Endodermal cell (in vitro differentiated cells): ENCODE measurements around the gene LRRC10B. TPM values are rescaled to one million over a fixed set of nuclear protein-coding genes. Genes with fewer than 3 reads are reported as not detected.

Source experiments
- DNase-seq: peaks from one replicate; pipeline ENCODE4 v3.0.0-alpha.2; 2017
- H3K27ac ChIP-seq: 2 replicates; pipeline ENCODE4 v1.5.1; 2013; ENCODE audit warnings: mild to moderate bottlenecking, low read depth, low read length, moderate library complexity
- H3K27me3 ChIP-seq: 2 replicates; pipeline ENCODE4 v1.6.1; 2013; ENCODE audit warnings: mild to moderate bottlenecking, low read length, moderate library complexity; ENCODE audit not compliant: insufficient read depth, control insufficient read depth, poor library complexity, severe bottlenecking
- H3K36me3 ChIP-seq: 2 replicates; pipeline ENCODE4 v1.7.0; 2013; ENCODE audit warnings: mild to moderate bottlenecking, low read length, moderate library complexity; ENCODE audit not compliant: control insufficient read depth, insufficient read depth
- H3K4me1 ChIP-seq: one replicate; pipeline ENCODE4 v1.7.0; 2013; ENCODE audit warnings: low read length; ENCODE audit not compliant: control insufficient read depth, insufficient read depth
- H3K4me3 ChIP-seq: 2 replicates; pipeline ENCODE4 v1.5.1; 2013; ENCODE audit warnings: mild to moderate bottlenecking, low read length, moderate library complexity
- H3K9ac ChIP-seq: 2 replicates; pipeline ENCODE4 v1.6.1; 2013; ENCODE audit warnings: mild to moderate bottlenecking, low read length, moderate library complexity; ENCODE audit not compliant: poor library complexity, severe bottlenecking; ENCODE audit errors: extremely low read depth
- H3K9me3 ChIP-seq: 2 replicates; pipeline ENCODE4 v1.6.1; 2013; ENCODE audit warnings: mild to moderate bottlenecking, low read length, moderate library complexity; ENCODE audit not compliant: control insufficient read depth
- H3K27ac Mint-ChIP-seq: 2 replicates; pipeline ENCODE4 v1.8.0; 2020; ENCODE audit warnings: mixed read lengths
- H3K27me3 Mint-ChIP-seq: 2 replicates; pipeline ENCODE4 v1.8.0; 2021; ENCODE audit warnings: mild to moderate bottlenecking, mixed read lengths; ENCODE audit not compliant: insufficient read depth
- H3K36me3 Mint-ChIP-seq: 2 replicates; pipeline ENCODE4 v1.8.0; 2020; ENCODE audit warnings: low read depth, mixed read lengths
- H3K4me1 Mint-ChIP-seq: 2 replicates; pipeline ENCODE4 v1.8.0; 2020; ENCODE audit warnings: mixed read lengths
- H3K4me3 Mint-ChIP-seq: 2 replicates; pipeline ENCODE4 v1.8.0; 2020; ENCODE audit warnings: mild to moderate bottlenecking, moderate library complexity, mixed read lengths
- H3K9me3 Mint-ChIP-seq: 2 replicates; pipeline ENCODE4 v1.8.0; 2020; ENCODE audit warnings: mild to moderate bottlenecking, mixed read lengths
- WGBS, 2 experiments: methylation state at CpG; one replicate each; pipeline versions ENCODE4 v1.1.5 to v1.1.7; 2013; ENCODE audit warnings: missing lambda C conversion rate in 2 of 2, mixed read lengths in 1 of 2; ENCODE audit not compliant: insufficient coverage in 1 of 2, insufficient read length in 1 of 2; 5-methylcytosine and 5-hydroxymethylcytosine counted together
- total RNA-seq, 2 donors: library from RNA; stranded (reverse); fragmentation: NEBNext Ultra II Directional in 1 of 2; extraction: Animal tissue kit (Norgen Biotek cat#: 25700) in 1 of 2; gene quantifications; 2 replicates in 1 of 2; 3 replicates in 1 of 2; pipeline ENCODE4 v1.2.1, GENCODE V29; 2021
- TF ChIP-seq, protein P1 (sequence below): fragments of 200-600 bp; sonication (generic); conservative IDR thresholded peaks from 2 replicates; pipeline ENCODE4 v1.5.0; 2021; ENCODE audit warnings: antibody characterized with exemption, mild to moderate bottlenecking

LRRC10B gene
- total RNA-seq, 2 donors from 2014 or later: 0.11 to 0.69 TPM

DNA sequence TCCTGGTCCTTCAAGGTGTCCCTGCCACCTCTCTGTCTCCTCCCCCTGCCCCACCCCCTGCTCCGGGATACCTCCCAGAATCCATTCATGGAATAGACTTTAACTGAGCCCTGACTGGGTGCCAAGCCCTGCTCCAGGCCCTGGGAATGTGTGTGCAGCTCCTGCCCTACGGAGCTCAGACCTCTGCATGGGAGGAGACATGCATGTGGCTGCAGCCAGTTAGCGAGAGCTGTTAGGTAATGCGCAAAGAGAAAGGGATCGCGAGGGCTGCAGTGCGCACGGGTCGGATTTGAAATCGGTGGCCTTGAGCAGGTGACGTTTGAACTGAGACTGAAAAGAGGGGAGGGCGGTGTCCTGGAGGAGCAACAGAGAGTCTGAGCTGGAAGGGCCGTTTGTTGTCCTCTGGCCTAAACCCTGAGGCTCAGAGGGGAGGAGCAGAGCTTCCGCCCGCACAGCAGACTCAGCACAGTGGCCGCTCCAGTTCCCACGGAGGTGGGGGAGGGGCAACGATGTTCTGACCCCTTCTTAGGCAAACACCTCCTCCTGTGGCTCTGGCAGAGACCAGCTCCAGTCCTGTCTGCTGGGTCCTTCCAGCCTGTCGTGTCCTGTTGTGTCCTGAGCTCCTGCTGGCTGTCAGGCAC is 19.8 kb upstream of the LRRC10B start:
- Histone ChIP-seq H3K9me3 (no peaks in the 10 kb centered on the region), H3K4me3 (no peak overlapping the region), H3K36me3 (no peaks in the 10 kb centered on the region), H3K9ac (no peak overlapping the region), H3K4me1 (peaks cover 3% of the 10 kb centered on the region), H3K27ac (no peak overlapping the region), H3K27me3 (no peaks in the 10 kb centered on the region)
- Mint-ChIP-seq H3K27me3 (peaks cover 6% of the 10 kb centered on the region), H3K36me3 (peaks cover 2% of the 10 kb centered on the region), H3K27ac (peak overlapping the region; percentile 77), H3K4me1 (peaks cover 14% of the 10 kb centered on the region), H3K9me3 (no peaks in the 10 kb centered on the region), H3K4me3 (peak overlapping the region; percentile 38)
- 28 to 38% methylated on average over 15 to 19 of the region's 19 CpGs for WGBS, 2 experiments
- DNase-seq: peak; percentile 83
- TF ChIP-seq, protein P1, sequence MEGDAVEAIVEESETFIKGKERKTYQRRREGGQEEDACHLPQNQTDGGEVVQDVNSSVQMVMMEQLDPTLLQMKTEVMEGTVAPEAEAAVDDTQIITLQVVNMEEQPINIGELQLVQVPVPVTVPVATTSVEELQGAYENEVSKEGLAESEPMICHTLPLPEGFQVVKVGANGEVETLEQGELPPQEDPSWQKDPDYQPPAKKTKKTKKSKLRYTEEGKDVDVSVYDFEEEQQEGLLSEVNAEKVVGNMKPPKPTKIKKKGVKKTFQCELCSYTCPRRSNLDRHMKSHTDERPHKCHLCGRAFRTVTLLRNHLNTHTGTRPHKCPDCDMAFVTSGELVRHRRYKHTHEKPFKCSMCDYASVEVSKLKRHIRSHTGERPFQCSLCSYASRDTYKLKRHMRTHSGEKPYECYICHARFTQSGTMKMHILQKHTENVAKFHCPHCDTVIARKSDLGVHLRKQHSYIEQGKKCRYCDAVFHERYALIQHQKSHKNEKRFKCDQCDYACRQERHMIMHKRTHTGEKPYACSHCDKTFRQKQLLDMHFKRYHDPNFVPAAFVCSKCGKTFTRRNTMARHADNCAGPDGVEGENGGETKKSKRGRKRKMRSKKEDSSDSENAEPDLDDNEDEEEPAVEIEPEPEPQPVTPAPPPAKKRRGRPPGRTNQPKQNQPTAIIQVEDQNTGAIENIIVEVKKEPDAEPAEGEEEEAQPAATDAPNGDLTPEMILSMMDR: no peak

DNA sequence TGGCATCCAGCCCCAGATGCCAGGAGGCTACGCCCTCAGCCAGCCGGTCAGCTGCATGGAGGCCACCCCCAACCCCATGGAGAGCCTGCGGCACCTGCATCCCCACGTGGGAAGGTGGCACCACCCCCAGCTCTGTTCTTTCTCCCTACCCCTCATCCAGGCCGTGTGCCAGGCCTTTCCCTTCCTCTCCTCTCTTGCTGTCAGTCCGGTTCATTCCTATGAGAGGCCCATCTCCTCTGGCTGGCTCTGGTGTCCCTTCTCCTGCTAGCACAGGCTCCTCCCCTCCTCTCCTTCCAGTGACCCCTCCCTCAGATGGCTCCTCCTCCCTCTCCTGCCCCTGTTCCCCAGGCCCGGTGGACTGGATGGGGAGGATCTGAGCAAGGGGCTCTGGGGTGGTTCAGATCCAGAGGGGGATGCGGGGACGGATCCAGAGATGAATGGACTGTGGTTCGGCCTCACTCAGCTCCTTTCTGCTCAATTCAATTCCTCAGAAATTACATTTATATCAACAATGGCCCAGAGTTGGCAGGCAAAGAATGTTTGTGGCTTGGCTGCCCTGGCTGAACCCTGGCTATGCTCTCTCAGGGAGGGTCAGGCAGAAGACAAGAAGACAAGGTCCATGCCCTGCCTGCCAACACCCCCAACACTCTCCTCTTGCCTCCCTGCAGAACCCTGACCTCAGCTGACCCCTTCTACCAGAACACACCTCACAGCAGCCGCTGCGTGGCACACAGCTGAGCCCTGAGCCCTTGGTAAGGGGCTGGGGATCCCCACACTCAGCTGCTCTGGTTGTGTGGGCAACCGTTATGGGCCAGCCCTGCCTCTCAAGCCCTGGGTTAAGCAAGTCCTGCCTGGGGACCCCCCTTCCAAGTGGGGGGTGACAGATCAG is 18.5 kb upstream of the LRRC10B start:
- Mint-ChIP-seq H3K9me3 (no peaks in the 10 kb centered on the region), H3K4me3 (no peak overlapping the region), H3K27me3 (peaks cover 6% of the 10 kb centered on the region), H3K36me3 (peaks cover 2% of the 10 kb centered on the region), H3K27ac (no peak overlapping the region), H3K4me1 (peaks cover 14% of the 10 kb centered on the region)
- 48 to 81% methylated on average over 2 to 13 of the region's 13 CpGs for WGBS, 2 experiments
- no peak overlapping the region for H3K9ac ChIP-seq
- H3K27ac ChIP-seq: no peak overlapping the region
- H3K4me1 ChIP-seq: peaks cover 3% of the 10 kb centered on the region
- TF ChIP-seq, protein P1: no peak
- H3K27me3 ChIP-seq: no peaks in the 10 kb centered on the region
- H3K36me3 ChIP-seq: no peaks in the 10 kb centered on the region
- peak; percentile 80 for DNase-seq
- no peaks in the 10 kb centered on the region for H3K9me3 ChIP-seq
- H3K4me3 ChIP-seq: no peak overlapping the region

DNA sequence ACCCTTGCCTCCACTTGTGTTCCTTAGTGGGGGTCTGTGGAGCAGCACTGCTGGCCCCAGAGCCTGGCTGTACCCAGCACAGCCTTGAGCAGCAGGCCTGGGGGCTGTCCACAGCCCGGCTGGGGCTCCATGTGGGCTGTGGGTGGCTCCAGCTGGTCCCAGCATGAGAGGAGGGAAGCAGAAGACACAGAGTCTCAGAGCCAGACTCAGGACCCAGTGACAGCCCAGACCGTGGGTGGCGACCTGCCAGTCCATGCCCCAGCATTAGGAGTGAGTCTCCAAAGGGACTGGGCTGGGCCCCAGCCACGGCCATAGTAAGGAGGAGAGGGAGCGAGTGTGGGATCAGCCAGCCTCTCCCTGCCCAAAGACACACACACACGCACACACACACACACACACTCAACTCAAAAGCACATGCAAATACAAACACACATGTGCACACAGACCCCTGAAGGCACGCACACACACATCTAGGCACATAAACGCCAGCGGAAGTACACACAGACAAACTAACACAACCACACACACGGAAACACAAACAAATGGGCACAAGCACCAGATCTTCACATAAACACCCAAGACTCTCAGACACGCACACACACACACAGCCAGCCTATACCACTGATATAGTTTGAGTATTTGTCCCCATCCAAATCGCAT is 16.7 kb upstream of the LRRC10B start:
- H3K4me1 ChIP-seq: peaks cover 3% of the 10 kb centered on the region
- WGBS, 2 experiments: 87% methylated on average over 10 of the region's 12 CpGs; no CpG with 5 or more reads in 1 of the 2 experiments
- H3K36me3 ChIP-seq: no peaks in the 10 kb centered on the region
- H3K27me3 ChIP-seq: no peaks in the 10 kb centered on the region
- Mint-ChIP-seq H3K27me3 (peaks cover 4% of the 10 kb centered on the region), H3K36me3 (peaks cover 2% of the 10 kb centered on the region), H3K27ac (no peak overlapping the region), H3K9me3 (no peaks in the 10 kb centered on the region), H3K4me3 (no peak overlapping the region), H3K4me1 (peaks cover 14% of the 10 kb centered on the region)
- no peak for DNase-seq
- H3K27ac ChIP-seq: no peak overlapping the region
- H3K9me3 ChIP-seq: no peaks in the 10 kb centered on the region
- H3K4me3 ChIP-seq: no peak overlapping the region
- TF ChIP-seq, protein P1: no peak
- H3K9ac ChIP-seq: no peak overlapping the region
